Activated gamma-delta T cell treated with Interleukin-2 at 50 U/mL for 16 hours (primary cell): Measurements from ENCODE around the gene ZMYND8.
"Not testable (repeated sequence)": the region's sequence is repeated elsewhere in the genome, so short reads cannot be mapped to it uniquely, and the experiment has no call there.

Experiments
- DNase-seq: peaks from one replicate; pipeline ENCODE4 v3.0.0-alpha.2; 2020

The ZMYND8 gene

GRCh38 chr20:47263465-47264084 lies 92.9 kb downstream of the ZMYND8 start:
- DNase-seq, result no peak

- DNase-seq, result no peak
These were observed 93.4 kb downstream of the ZMYND8 start for GRCh38 chr20:47263080-47263464.

- DNase-seq, result no peak
These were observed 94.0 kb downstream of the ZMYND8 start for GRCh38 chr20:47262365-47263013.

- DNase-seq, result no peak
These were observed 94.5 kb downstream of the ZMYND8 start for GRCh38 chr20:47262008-47262364.

- not testable (repeated sequence) for DNase-seq
These were observed 95.2 kb downstream of the ZMYND8 start for GRCh38 chr20:47261161-47261774.

- DNase-seq, result not testable (repeated sequence)
These were observed 95.9 kb downstream of the ZMYND8 start for GRCh38 chr20:47260540-47261126.

DNA sequence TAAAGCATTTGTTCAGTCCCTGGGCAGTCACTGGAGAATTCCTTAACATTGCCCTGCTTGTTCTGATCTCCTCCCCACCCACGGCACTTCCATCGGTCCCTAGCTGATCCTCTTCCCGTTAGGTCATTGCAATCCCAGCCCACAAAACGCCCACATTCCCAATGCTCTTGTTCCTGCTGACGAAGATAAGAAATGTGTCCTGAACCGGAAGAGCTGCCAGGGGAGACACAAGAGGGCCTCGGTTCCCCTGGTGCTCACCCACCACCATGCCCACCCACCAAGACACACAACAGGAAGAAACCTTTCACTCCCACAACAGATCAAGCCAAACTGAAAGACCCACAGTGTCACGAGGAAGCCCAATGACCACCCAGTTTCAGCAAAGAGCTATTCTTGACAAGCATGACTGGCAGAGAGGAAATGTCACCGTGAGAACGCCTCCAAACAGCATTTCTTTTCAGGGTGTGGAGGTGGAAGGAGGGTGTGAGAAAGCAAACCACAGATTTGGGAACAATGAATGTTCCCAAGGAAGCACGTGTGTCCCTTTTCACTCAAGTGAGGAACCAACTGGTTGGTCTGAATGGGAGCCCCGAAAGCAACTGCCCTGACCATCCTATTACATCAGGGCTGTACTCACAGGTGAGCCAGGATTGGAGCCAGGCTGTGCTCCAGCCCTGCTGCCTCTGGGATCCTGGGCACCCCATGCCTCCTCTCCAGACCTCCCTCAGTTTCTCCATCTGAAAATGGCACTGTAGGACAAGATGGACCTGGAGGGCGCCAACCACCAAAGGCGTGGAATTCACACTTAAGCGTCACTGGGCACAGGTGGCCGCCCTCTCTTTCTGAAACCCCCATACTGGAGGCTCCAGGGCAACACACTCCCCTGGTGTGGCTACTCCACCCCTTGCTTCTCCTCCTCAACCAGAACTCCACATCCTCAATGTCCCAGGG lies 97.5 kb downstream of the ZMYND8 start:
- no peak for DNase-seq

- DNase-seq, result no peak
These were observed 98.7 kb downstream of the ZMYND8 start for GRCh38 chr20:47257771-47258170.

- DNase-seq, result no peak
These were observed 99.2 kb downstream of the ZMYND8 start for GRCh38 chr20:47257256-47257655.

DNA sequence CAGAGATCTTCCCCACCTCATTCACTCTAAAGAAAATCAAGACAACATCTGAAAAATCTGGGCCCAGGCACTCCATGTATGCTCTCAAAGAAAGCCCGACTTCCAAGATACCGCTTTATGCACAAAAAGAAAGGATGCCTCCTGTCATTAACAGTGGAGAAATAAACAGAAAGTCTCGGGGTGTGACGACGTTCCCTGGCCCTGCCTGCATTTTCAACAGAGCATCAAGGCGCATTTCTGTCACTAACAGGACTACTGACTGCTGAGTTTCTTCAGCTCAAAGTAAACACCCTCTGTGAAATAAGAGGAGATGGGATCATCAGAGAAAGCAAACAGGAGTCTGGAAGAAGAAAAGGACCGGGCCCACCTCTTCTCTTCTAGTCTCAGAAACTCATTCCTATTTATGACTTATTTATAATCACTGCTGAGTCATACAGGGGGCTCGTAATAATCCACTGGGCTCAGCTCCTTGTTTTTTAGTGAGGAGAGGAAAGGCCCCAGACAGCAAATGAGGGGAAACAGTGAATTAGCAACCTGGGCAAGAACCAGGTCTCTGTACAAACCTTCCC lies 99.7 kb downstream of the ZMYND8 start:
- no peak for DNase-seq

DNA sequence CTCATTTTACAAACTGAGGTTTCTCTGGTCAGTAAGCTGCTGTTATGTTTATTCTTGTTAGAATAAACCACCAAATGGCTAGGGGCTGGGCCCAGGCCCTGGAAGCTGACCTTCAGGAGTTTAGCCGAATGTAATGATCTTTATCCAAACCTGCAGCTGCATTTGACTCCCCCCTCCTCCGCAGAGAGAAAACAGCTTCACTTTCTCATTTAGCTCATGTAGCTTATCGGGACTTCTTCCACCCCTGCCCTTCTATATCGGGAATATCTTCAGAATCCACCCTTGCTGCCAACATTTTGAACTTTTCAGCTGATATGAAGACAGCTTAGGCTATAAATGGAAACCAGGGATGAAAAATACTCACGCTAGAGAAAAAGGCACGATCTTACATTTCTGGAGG lies 102.6 kb downstream of the ZMYND8 start:
- DNase-seq, result no peak

GRCh38 chr20:47252879-47253307 lies 103.6 kb downstream of the ZMYND8 start:
- DNase-seq, result no peak

DNA sequence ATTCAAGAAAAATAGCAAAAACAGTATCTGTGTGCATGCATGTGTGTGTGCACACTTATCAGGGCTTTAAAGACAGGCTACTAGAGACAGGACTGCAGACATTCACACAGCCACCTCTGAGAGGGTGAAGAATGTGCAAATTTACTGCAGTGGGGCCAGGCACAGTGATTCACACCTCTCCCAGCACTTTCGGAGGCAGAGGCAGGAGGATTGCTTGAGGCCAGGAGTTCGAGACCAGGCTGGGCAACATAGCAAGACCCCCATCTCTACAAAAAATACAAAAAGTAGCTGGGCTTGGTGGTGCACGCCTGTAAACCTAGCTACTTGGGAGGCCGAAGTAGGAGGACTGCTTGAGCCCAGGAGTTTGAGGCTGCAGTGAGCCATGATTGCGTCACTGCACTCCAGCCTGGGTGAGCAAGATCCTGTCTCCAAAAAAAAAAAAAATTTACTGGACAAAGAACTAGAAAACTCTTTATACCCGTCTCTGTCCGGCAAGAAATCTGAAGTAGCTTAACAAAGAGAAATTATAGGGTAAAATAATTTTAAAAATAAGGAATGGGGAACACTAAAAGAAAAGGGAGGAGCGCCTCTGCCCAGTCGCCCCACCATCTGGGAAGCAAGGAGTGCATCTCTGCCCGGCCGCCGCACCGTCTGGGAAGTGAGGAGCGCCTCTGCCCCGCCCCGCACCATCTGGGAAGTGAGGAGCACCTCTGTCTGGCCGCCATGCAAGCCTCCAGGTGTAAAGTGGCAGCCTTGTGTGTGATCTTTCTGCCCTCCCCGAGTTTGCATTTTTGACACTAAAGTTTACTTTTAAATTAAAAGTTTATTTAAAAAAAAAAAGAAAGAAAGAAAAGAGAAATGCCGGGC lies 105.1 kb downstream of the ZMYND8 start:
- DNase-seq, result no peak

- DNase-seq, result no peak
These were observed 106.1 kb downstream of the ZMYND8 start for GRCh38 chr20:47250360-47250759.

GRCh38 chr20:47249913-47250312 lies 106.6 kb downstream of the ZMYND8 start:
- DNase-seq, result no peak

DNA sequence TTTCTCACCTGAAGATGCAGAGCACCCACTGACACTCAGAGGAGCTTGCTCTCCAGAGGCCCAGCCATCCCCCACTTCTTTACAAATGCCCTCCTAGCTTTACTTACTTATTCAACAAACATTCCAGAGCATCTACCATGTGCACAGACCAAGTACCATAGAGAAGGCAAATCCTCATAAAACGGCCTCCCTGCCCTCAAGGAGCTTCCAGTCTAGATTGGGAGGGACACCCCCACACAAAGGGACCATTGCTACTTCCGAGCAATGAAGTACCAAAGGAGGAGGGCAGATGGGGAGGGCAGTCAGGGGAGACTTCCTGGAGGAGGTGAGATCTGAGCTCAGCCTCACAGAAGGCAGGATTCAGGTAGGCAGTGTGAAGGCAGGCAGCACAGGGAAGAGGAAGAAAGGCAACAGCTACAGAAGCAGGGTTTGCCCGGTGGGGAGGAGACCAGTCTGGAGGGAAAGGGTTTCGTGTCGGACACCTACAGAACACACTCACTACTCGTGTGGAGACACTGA lies 108.0 kb downstream of the ZMYND8 start:
- no peak for DNase-seq

DNA sequence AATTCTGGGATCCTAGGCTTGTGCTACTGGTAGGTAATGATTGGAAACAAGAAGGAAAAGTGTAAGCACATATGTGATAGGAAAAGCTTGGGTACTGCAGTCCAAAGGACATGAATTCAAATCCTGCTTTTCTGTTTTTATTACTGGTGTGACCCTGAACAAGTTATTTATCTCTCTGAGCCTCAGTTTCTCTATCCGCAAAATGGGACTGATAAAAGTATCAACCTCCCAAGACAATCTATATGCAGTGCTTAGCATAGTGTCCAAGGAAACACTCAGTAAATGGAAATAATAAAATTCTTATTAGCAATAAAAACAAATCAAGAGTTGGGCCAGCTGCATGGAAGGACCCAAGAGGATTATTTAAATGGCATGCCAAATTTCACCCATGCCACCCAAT lies 108.5 kb downstream of the ZMYND8 start:
- no peak for DNase-seq

DNA sequence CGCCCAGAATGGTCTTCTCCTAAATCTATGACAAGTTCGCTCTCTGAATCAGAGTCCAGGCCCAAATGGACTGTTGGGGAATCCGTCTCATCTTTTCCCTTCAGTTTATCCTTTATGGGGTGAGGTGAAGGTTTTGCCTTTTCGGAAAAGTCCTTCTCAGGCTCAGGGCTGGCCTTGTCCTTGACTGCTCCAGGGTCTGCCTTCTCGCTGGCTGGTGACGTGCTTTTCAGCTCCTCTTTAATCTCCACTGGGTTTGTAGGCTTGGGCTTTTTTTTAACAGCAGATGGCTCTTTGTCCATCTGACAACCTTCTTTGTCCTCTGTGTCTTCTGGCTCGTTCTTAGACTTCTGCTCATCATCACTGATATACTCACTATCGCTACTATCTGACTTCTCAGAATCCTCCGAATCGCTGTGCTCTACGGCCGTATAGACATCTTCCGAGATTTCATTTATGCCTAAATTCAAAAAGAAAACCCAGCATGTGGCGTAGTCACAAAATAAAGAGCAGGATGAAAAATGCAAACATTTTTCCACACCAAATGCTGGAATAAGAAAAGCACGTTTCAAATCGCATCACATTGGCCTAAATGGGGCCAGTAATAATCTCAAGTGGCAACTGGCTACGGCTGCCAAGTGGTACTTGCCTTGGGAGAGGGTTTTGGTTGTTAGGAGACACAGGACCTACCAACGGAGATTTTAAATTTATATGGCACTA lies 110.3 kb downstream of the ZMYND8 start:
- no peak for DNase-seq

DNA sequence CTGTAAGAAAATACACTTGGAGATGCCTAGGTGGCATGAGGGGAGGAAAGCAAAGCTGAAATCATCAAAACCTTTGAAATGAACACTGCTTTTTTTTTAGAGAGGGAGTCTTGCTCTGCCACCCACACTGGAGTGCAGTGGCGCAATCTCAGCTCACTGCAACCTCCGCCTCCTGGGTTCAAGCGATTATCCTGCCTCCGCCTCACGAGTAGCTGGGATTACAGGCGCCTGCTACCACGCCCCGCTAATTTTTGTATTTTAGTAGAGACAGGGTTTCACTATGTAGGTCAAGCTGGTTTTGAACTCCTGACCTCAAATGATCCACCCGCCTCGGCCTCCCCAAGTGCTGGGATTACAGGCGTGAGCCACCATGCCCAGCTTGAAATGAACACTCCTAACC lies 111.3 kb downstream of the ZMYND8 start:
- DNase-seq, result not testable (repeated sequence)

- DNase-seq, result no peak
These were observed 112.0 kb downstream of the ZMYND8 start for GRCh38 chr20:47244451-47244850.
